HFFc6 (cell line): ENCODE measurements around the gene RGS11. TPM values are rescaled to one million over a fixed set of nuclear protein-coding genes. Genes with fewer than 3 reads are reported as not detected.

Experiments used
- DNase-seq: peaks from one replicate; pipeline ENCODE4 v3.0.0-alpha.2; 2018
- H3K27ac Mint-ChIP-seq: 2 replicates; pipeline ENCODE4 v1.8.0; 2020; ENCODE audit warnings: mild to moderate bottlenecking, mixed read lengths
- H3K27me3 Mint-ChIP-seq: 2 replicates; pipeline ENCODE4 v1.8.0; 2021; ENCODE audit warnings: mild to moderate bottlenecking, moderate library complexity, mixed read lengths; ENCODE audit not compliant: insufficient read depth
- H3K36me3 Mint-ChIP-seq: 2 replicates; pipeline ENCODE4 v1.8.0; 2021; ENCODE audit warnings: low read depth, mixed read lengths
- H3K4me1 Mint-ChIP-seq: 2 replicates; pipeline ENCODE4 v1.8.0; 2020; ENCODE audit warnings: low read depth, mixed read lengths
- H3K4me3 Mint-ChIP-seq: 2 replicates; pipeline ENCODE4 v1.8.0; 2020; ENCODE audit warnings: mild to moderate bottlenecking, moderate library complexity, mixed read lengths
- H3K9me3 Mint-ChIP-seq: 2 replicates; pipeline ENCODE4 v1.8.0; 2020; ENCODE audit warnings: mild to moderate bottlenecking, mixed read lengths
- CTCF ChIP-seq: fragments of 200-600 bp; sonication (generic); IDR thresholded peaks from 2 replicates; pipeline ENCODE4 v1.5.0; 2021; ENCODE audit warnings: antibody characterized with exemption, mild to moderate bottlenecking
- total RNA-seq, 6 experiments: library from RNA; stranded (reverse); fragmentation: NEBNext Ultra II Directional; extraction: Animal tissue kit (Norgen Biotek cat#: 25700); gene quantifications; 2 replicates in 1 of 6; 3 replicates in 5 of 6; pipeline ENCODE4 v1.2.3, GENCODE V29; 2021

The RGS11 gene
- total RNA-seq, 6 experiments from 2014 or later: 1.5 to 3.5 (median 2.3) TPM

DNA sequence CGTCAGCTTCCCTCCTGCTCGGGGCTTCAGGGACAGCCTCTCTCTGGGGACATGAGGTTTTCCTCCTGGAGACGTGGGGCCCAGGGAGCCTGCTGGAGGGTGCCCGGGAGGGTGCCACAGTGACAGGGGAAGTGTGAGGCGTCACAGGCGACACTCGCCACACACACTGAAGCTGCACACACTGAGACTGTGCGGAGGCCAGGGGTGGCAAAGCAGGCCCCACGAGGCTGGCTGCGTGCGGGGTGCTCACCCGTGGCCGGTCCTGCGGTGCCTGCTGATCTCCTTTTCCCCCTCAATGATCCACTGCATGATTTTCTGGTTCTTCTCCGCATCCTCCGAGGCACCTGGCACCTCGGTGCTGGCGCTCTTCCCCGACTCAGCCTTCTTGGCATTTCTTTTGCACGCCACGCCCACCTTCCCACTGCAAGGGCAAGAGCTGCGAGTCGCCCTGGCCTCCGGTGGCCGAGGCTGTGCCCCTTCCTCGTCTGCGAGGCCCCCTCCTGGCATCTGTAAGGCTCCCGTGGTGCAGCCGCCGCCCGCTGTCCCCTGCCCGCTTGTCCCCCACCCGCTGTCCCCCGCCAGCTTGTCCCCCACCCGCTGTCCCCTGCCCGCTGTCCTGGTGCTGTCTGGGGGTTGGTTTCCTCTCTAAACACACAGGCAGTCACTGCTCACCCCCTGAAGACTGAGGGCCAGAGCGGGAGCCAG is 21.2 kb upstream of the RGS11 start:
- no peaks in the 10 kb centered on the region; the same call in 1 of the 2 replicates for H3K36me3 Mint-ChIP-seq
- no peak for TF ChIP-seq CTCF
- no peaks in the 10 kb centered on the region; the same call in none of the 2 replicates for H3K27me3 Mint-ChIP-seq
- DNase-seq: no peak
- no peaks in the 10 kb centered on the region for H3K4me1 Mint-ChIP-seq
- no peaks in the 10 kb centered on the region for H3K9me3 Mint-ChIP-seq
- no peak overlapping the region for H3K27ac Mint-ChIP-seq
- no peak overlapping the region for H3K4me3 Mint-ChIP-seq

DNA sequence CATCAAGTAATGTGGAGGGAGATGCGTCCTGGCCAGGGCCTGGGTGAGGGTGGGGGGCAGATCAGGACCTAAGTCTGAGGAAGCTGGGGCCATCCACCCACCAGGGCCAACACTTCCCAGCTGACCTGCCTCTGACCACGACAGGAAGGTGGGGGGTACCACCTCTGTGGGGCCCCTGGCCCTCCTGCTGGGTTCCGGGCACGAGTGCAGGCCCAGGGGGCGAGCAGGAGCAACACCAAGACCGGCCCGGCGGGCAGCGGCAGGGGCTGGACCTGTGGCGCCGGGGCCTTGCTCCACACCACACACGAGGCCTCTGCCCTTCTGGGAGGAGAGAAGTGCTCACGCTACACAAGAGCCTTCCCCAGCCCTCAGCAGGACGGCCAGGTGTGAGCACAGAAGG is 20.5 kb upstream of the RGS11 start:
- no peak overlapping the region for H3K27ac Mint-ChIP-seq
- H3K4me3 Mint-ChIP-seq: no peak overlapping the region
- no peaks in the 10 kb centered on the region; the same call in 1 of the 2 replicates for H3K36me3 Mint-ChIP-seq
- H3K27me3 Mint-ChIP-seq: no peaks in the 10 kb centered on the region; the same call in none of the 2 replicates
- no peaks in the 10 kb centered on the region for H3K4me1 Mint-ChIP-seq
- no peaks in the 10 kb centered on the region for H3K9me3 Mint-ChIP-seq
- no peak for DNase-seq
- TF ChIP-seq CTCF: no peak

DNA sequence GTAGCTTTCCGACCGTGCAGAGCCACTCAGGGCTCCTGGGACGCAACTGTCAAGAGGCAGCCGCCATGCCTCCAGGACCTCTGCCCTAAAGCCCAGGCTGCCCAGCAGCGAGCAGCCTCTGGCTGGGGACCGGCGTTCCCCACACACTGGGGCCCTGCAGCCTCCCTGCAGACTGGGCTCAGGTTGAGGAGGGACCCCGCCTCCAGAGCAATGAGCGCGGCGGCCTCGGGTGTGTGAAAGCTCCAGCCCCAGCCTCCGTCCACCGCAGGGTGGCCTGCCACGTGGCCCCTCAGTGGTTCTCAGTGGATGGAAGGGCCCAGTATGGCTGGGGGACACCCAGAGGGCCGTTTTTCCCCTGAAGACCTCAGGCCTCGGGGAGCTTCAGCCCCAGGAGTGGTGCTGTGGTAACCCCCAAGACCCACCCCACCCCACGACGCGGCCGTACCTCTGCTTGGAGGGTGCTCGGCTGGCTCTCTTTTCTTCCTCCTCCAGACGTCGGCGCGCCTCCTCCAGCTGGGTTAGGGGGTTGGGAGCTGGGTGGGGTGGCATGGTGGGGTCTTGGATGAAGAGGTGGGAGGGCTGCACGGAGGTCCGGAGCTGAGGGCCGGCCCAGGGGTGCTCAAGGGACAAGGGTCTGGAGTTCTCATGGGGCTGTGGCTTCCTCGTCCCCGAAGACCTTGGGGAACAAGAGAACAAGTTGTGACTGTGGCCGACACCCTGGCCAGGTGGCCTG is 17.5 kb upstream of the RGS11 start:
- H3K4me3 Mint-ChIP-seq: no peak overlapping the region
- DNase-seq: no peak
- peaks cover under 1% of the 10 kb centered on the region for H3K36me3 Mint-ChIP-seq
- H3K27ac Mint-ChIP-seq: no peak overlapping the region
- no peaks in the 10 kb centered on the region for H3K9me3 Mint-ChIP-seq
- no peaks in the 10 kb centered on the region; the same call in 1 of the 2 replicates for H3K27me3 Mint-ChIP-seq
- H3K4me1 Mint-ChIP-seq: no peaks in the 10 kb centered on the region
- no peak for TF ChIP-seq CTCF

DNA sequence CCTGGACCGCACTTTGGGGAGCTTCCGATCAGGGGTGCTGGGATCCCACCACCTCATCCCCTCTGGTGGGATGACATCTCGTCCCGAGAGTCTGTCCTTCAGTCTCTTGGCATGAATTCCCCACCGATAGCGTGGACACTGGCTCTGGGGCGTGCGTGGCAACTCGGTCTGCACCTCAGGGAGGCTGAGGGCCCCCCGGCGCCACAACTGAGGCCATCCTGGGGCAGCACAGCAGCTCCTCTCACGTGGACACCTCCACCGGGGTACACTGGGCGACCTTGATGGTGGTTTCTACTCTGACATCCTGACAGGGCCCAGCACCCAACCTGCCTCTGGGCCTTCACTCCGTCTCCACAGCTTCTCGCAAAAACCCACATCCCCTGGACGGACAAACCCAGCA is 15.8 kb upstream of the RGS11 start:
- no peaks in the 10 kb centered on the region for H3K4me1 Mint-ChIP-seq
- no peaks in the 10 kb centered on the region for H3K9me3 Mint-ChIP-seq
- H3K27ac Mint-ChIP-seq: no peak overlapping the region
- peaks cover 7% of the 10 kb centered on the region for H3K36me3 Mint-ChIP-seq
- H3K4me3 Mint-ChIP-seq: no peak overlapping the region
- no peaks in the 10 kb centered on the region; the same call in 1 of the 2 replicates for H3K27me3 Mint-ChIP-seq
- DNase-seq: no peak
- no peak for TF ChIP-seq CTCF

DNA sequence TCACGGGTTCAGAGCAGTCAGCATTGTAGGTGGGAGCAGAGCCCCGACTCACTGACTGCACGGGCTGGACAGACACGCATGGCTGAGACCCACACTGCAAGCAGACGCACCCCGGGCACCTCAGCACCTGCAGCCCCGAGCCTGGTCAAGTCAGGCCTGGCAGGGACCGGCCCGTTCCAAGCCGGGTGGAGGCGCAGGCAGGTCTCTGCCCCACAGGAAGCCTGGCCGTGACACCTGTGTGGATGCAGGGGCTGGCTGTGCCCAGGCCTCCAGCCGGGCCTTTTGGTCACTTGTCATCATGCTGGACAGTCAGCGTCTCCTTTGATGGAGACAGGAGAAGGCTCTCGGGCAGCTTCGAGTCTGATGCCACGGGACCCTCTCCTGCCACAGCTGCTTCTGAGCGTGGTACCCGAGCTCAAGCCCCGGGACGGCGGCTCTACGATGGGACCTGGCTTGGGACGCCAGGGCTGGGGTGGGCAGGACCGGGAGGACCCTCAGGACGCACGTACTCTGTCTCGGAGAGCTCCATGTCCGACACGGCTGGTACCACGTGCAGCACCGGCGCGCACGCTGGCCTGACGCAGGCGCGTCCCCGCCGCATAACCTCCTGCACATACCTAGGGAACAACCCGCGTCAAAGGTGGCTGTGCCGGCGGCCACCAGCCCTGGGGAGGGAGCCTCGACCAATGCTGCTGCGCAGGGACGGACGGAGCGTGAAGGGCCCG is 15.1 kb upstream of the RGS11 start:
- DNase-seq: no peak

More for the DNA sequence above, 15.1 kb upstream of the RGS11 start:
- Mint-ChIP-seq H3K4me1 (no peaks in the 10 kb centered on the region), H3K4me3 (no peak overlapping the region), H3K36me3 (peaks cover 10% of the 10 kb centered on the region), H3K27me3 (no peaks in the 10 kb centered on the region; the same call in 1 of the 2 replicates), H3K27ac (no peak overlapping the region), H3K9me3 (no peaks in the 10 kb centered on the region)
- TF ChIP-seq CTCF: no peak
